Fibroblast of skin of abdomen (primary cell): ENCODE data around the gene NEK8. TPM values are rescaled to one million over a fixed set of nuclear protein-coding genes. Genes with fewer than 3 reads are reported as not detected.

Experiments
- DNase-seq: peaks from one replicate; pipeline ENCODE4 v3.0.0-alpha.2; 2013
- polyA plus RNA-seq, 2 experiments: library from polyadenylated mRNA; unstranded; fragments of 120-200 nt; gene quantifications; one replicate each; pipeline ENCODE4 v1.2.1, GENCODE V29; 2013; ENCODE audit not compliant: insufficient read length in 2 of 2

Gene NEK8
- polyA plus RNA-seq (2013, experiment 1 of 2; ENCODE audit: insufficient read length), result 2.1 TPM
- 2.1 TPM for polyA plus RNA-seq (2013, experiment 2 of 2; ENCODE audit: insufficient read length)

- DNase-seq, result peak; percentile 89
Measured at GRCh38 chr17:28728364-28729200, at the start of gene NEK8. Gene NEK8, plus strand, starts transcription at chr17:28728788. Its CDS starts 26 bp downstream, at chr17:28728814.

- DNase-seq, result no peak
Measured at GRCh38 chr17:28682655-28683054, 45.9 kb upstream of the NEK8 start.

- DNase-seq, result peak; percentile 38
Measured at GRCh38 chr17:28684963-28685362, 43.6 kb upstream of the NEK8 start.

- no peak for DNase-seq
Measured at GRCh38 chr17:28685366-28685765, 43.2 kb upstream of the NEK8 start.

GRCh38 chr17:28686296-28686695, 42.3 kb upstream of the NEK8 start:
- no peak for DNase-seq

GRCh38 chr17:28688481-28688880, 40.1 kb upstream of the NEK8 start:
- no peak for DNase-seq

GRCh38 chr17:28689011-28689410, 39.6 kb upstream of the NEK8 start:
- no peak for DNase-seq

GRCh38 chr17:28693869-28694268, 34.7 kb upstream of the NEK8 start:
- no peak for DNase-seq

GRCh38 chr17:28698253-28698941, 30.2 kb upstream of the NEK8 start:
- no peak for DNase-seq

GRCh38 chr17:28700278-28700677, 28.3 kb upstream of the NEK8 start:
- DNase-seq, result no peak

GRCh38 chr17:28700830-28701492, 27.6 kb upstream of the NEK8 start:
- DNase-seq, result no peak

GRCh38 chr17:28702026-28702751, 26.4 kb upstream of the NEK8 start:
- no peak for DNase-seq

GRCh38 chr17:28702752-28703150, 25.8 kb upstream of the NEK8 start:
- no peak for DNase-seq

- DNase-seq, result no peak
Measured at GRCh38 chr17:28703552-28704218, 24.9 kb upstream of the NEK8 start.

- no peak for DNase-seq
Measured at GRCh38 chr17:28704219-28704858, 24.2 kb upstream of the NEK8 start.

- DNase-seq, result no peak
Measured at GRCh38 chr17:28705074-28705659, 23.4 kb upstream of the NEK8 start.

- DNase-seq, result no peak
Measured at GRCh38 chr17:28705728-28706334, 22.8 kb upstream of the NEK8 start.

GRCh38 chr17:28706471-28707338, 21.9 kb upstream of the NEK8 start:
- no peak for DNase-seq

GRCh38 chr17:28707339-28707720, 21.3 kb upstream of the NEK8 start:
- DNase-seq, result no peak
